Mesenchymal stem cell (in vitro differentiated cells and primary cell): ENCODE data around the gene ENDOU.

Experiments
- DNase-seq: peaks from one replicate; pipeline ENCODE4 v3.0.0-alpha.2; 2013
- H2AFZ ChIP-seq: one replicate; pipeline ENCODE4 v1.6.1; 2013; ENCODE audit warnings: low read depth, mild to moderate bottlenecking, control low read depth, inconsistent platforms, low read length, moderate library complexity
- H2AK5ac ChIP-seq: 2 replicates; pipeline ENCODE4 v1.6.1; 2013; ENCODE audit warnings: low read length, moderate library complexity, mild to moderate bottlenecking, inconsistent platforms; ENCODE audit not compliant: severe bottlenecking
- H2BK120ac ChIP-seq: one replicate; pipeline ENCODE4 v1.6.1; 2013; ENCODE audit warnings: low read depth, mild to moderate bottlenecking, inconsistent platforms, low read length, moderate library complexity
- H2BK12ac ChIP-seq, 2 experiments: one replicate each; pipeline ENCODE4 v1.6.1; 2013; ENCODE audit warnings: inconsistent platforms in 2 of 2, low read length in 2 of 2, mild to moderate bottlenecking in 2 of 2, moderate library complexity in 2 of 2, control low read depth in 1 of 2
- H2BK15ac ChIP-seq: one replicate; pipeline ENCODE4 v1.6.1; 2013; ENCODE audit warnings: mild to moderate bottlenecking, low read depth, inconsistent platforms; ENCODE audit not compliant: poor library complexity, severe bottlenecking
- H2BK5ac ChIP-seq: 2 replicates; pipeline ENCODE4 v1.6.1; 2013; ENCODE audit warnings: low read depth, mild to moderate bottlenecking, low read length, control low read depth, inconsistent platforms; ENCODE audit not compliant: poor library complexity, severe bottlenecking
- H3K14ac ChIP-seq, 2 experiments: one replicate each; pipeline ENCODE4 v1.6.1; 2013; ENCODE audit warnings: inconsistent platforms in 2 of 2, low read length in 2 of 2, control low read depth in 1 of 2, mild to moderate bottlenecking in 1 of 2, moderate library complexity in 1 of 2
- H3K18ac ChIP-seq, 2 experiments: one replicate each; pipeline ENCODE4 v1.6.1; 2013; ENCODE audit warnings: inconsistent platforms in 2 of 2, low read length in 2 of 2, control low read depth in 1 of 2, low read depth in 1 of 2, mild to moderate bottlenecking in 1 of 2
- H3K23ac ChIP-seq, 2 experiments: one replicate each; pipeline ENCODE4 v1.6.1; 2013; ENCODE audit warnings: inconsistent platforms in 2 of 2, low read length in 2 of 2, mild to moderate bottlenecking in 2 of 2, moderate library complexity in 2 of 2, control low read depth in 1 of 2
- H3K27ac ChIP-seq: 2 replicates; pipeline ENCODE4 v1.5.1; 2013; ENCODE audit warnings: mild to moderate bottlenecking, moderate library complexity, low read length, control low read depth, inconsistent platforms; ENCODE audit not compliant: poor library complexity, severe bottlenecking
- H3K27me3 ChIP-seq, 2 experiments: 2 replicates each; pipeline versions ENCODE4 v1.6.1 to v1.7.0; 2013; ENCODE audit warnings: low read length in 2 of 2, mild to moderate bottlenecking in 2 of 2, moderate library complexity in 2 of 2, control low read depth in 1 of 2, inconsistent platforms in 1 of 2; ENCODE audit not compliant: control insufficient read depth in 1 of 2, insufficient read depth in 1 of 2
- H3K36me3 ChIP-seq, 2 experiments: 2 replicates each; pipeline versions ENCODE4 v1.6.1 to v1.7.0; 2013; ENCODE audit warnings: low read length in 2 of 2, control low read depth in 1 of 2, inconsistent platforms in 1 of 2, low read depth in 1 of 2, mild to moderate bottlenecking in 1 of 2; ENCODE audit not compliant: insufficient read depth in 2 of 2, control insufficient read depth in 1 of 2
- H3K4ac ChIP-seq, 2 experiments: one replicate each; pipeline ENCODE4 v1.6.1; 2013; ENCODE audit warnings: inconsistent platforms in 2 of 2, low read length in 2 of 2, mild to moderate bottlenecking in 2 of 2, moderate library complexity in 2 of 2, control low read depth in 1 of 2, low read depth in 1 of 2
- H3K4me1 ChIP-seq: 2 replicates; pipeline ENCODE4 v1.6.1; 2013; ENCODE audit warnings: low read depth, low read length, control low read depth; ENCODE audit not compliant: control insufficient read depth, insufficient read depth
- H3K4me2 ChIP-seq: 2 replicates; pipeline ENCODE4 v1.6.1; 2013; ENCODE audit warnings: low read length, mild to moderate bottlenecking, inconsistent platforms; ENCODE audit not compliant: poor library complexity, severe bottlenecking
- H3K4me3 ChIP-seq, 2 experiments: 2 replicates each; pipeline versions ENCODE4 v1.5.1 to v1.7.0; 2013; ENCODE audit warnings: low read length in 2 of 2, mild to moderate bottlenecking in 2 of 2, control low read depth in 1 of 2, low read depth in 1 of 2; ENCODE audit not compliant: insufficient read depth in 1 of 2
- H3K79me1 ChIP-seq: replicated peaks from 2 replicates; pipeline ENCODE4 v1.6.1; 2013; ENCODE audit warnings: mild to moderate bottlenecking, control low read depth, low read length, inconsistent platforms; ENCODE audit not compliant: poor library complexity, severe bottlenecking
- H3K9ac ChIP-seq: 2 replicates; pipeline ENCODE4 v1.7.0; 2013; ENCODE audit warnings: mild to moderate bottlenecking, low read length, moderate library complexity
- H3K9me3 ChIP-seq: 2 replicates; pipeline ENCODE4 v1.7.0; 2013; ENCODE audit warnings: mild to moderate bottlenecking, low read length; ENCODE audit not compliant: control insufficient read depth
- H4K8ac ChIP-seq: one replicate; pipeline ENCODE4 v1.6.1; 2013; ENCODE audit warnings: inconsistent platforms, mild to moderate bottlenecking, low read length, moderate library complexity
- H4K91ac ChIP-seq: one replicate; pipeline ENCODE4 v1.6.1; 2013; ENCODE audit warnings: mild to moderate bottlenecking, low read length, inconsistent platforms
- WGBS: methylation state at CpG from one replicate; pipeline ENCODE4 v1.1.7; 2013; ENCODE audit warnings: mixed read lengths; 5-methylcytosine and 5-hydroxymethylcytosine counted together

The ENDOU gene

GRCh38 chr12:47714826-47715386 lies 10.4 kb downstream of the ENDOU start:
- Histone ChIP-seq H3K4me3 (no peak overlapping the region), H3K23ac (no peak overlapping the region), H4K8ac (no peak overlapping the region), H3K27me3 (no peaks in the 10 kb centered on the region), H2BK12ac (no peak overlapping the region), H3K9me3 (no peaks in the 10 kb centered on the region), H2AK5ac (no peak overlapping the region), H3K79me1 (peaks cover 2% of the 10 kb centered on the region), H3K4ac (no peak overlapping the region), H3K36me3 (peaks cover 0 to 2% of the 10 kb centered on the region in 2 experiments), H2BK5ac (no peak overlapping the region), H4K91ac (no peak overlapping the region), H2BK120ac (no peak overlapping the region), H3K14ac (no peak overlapping the region), H3K4me2 (no peak overlapping the region), H3K18ac (no peak overlapping the region), H2AFZ (no peak overlapping the region), H3K9ac (peak overlapping the region; percentile 37), H3K27ac (no peak overlapping the region), H2BK15ac (no peak overlapping the region), H3K4me1 (peaks cover 7% of the 10 kb centered on the region)
- WGBS: 38% methylated on average over 5 of the region's 5 CpGs
- no peak for DNase-seq

GRCh38 chr12:47712171-47712570 lies 13.1 kb downstream of the ENDOU start:
- DNase-seq: no peak
- Histone ChIP-seq H2AFZ (no peak overlapping the region), H3K9me3 (no peaks in the 10 kb centered on the region), H3K79me1 (peaks cover 5% of the 10 kb centered on the region), H2BK12ac (no peak overlapping the region), H3K4ac (no peak overlapping the region), H4K8ac (no peak overlapping the region), H3K36me3 (no peaks in the 10 kb centered on the region), H4K91ac (no peak overlapping the region), H2BK120ac (no peak overlapping the region), H3K23ac (no peak overlapping the region), H3K27me3 (no peaks in the 10 kb centered on the region), H3K4me2 (no peak overlapping the region), H2BK5ac (no peak overlapping the region), H3K9ac (no peak overlapping the region), H3K18ac (no peak overlapping the region), H3K4me3 (no peak overlapping the region), H2BK15ac (no peak overlapping the region), H3K14ac (no peak overlapping the region), H2AK5ac (no peak overlapping the region), H3K4me1 (peaks cover 2% of the 10 kb centered on the region), H3K27ac (no peak overlapping the region)
- WGBS: 92% methylated on average over 6 of the region's 6 CpGs

- Histone ChIP-seq H2BK120ac (no peak overlapping the region), H4K8ac (no peak overlapping the region), H2BK12ac (no peak overlapping the region), H3K4me2 (no peak overlapping the region), H3K9ac (no peak overlapping the region), H2AK5ac (no peak overlapping the region), H3K79me1 (peaks cover 5% of the 10 kb centered on the region), H3K27ac (no peak overlapping the region), H2BK15ac (no peak overlapping the region), H3K9me3 (no peaks in the 10 kb centered on the region), H3K36me3 (no peaks in the 10 kb centered on the region), H3K23ac (no peak overlapping the region), H2AFZ (no peak overlapping the region), H3K4ac (no peak overlapping the region), H3K4me1 (peaks cover 2% of the 10 kb centered on the region), H2BK5ac (no peak overlapping the region), H3K4me3 (no peak overlapping the region), H3K14ac (no peak overlapping the region), H4K91ac (no peak overlapping the region), H3K27me3 (no peaks in the 10 kb centered on the region), H3K18ac (no peak overlapping the region)
- WGBS: 90% methylated on average over 5 of the region's 5 CpGs
- DNase-seq: no peak
Measured at GRCh38 chr12:47711448-47711847, 13.8 kb downstream of the ENDOU start.

- Histone ChIP-seq H3K4me3 (no peak overlapping the region), H3K14ac (no peak overlapping the region), H3K4ac (no peak overlapping the region), H2BK12ac (no peak overlapping the region), H3K79me1 (peaks cover 3% of the 10 kb centered on the region), H3K27ac (no peak overlapping the region), H3K18ac (no peak overlapping the region), H3K9ac (no peak overlapping the region), H2AK5ac (no peak overlapping the region), H3K4me1 (no peaks in the 10 kb centered on the region), H3K27me3 (no peaks in the 10 kb centered on the region), H4K8ac (no peak overlapping the region), H3K23ac (no peak overlapping the region), H2BK120ac (no peak overlapping the region), H2BK15ac (no peak overlapping the region), H2AFZ (no peak overlapping the region), H2BK5ac (no peak overlapping the region), H3K9me3 (no peaks in the 10 kb centered on the region), H3K36me3 (no peaks in the 10 kb centered on the region), H4K91ac (no peak overlapping the region), H3K4me2 (no peak overlapping the region)
- DNase-seq: no peak
Measured at GRCh38 chr12:47710278-47710677, 15.0 kb downstream of the ENDOU start.
